NCI-H2107 treated with DMSO at 0.1 percent for 48 hours (cell line): ENCODE measurements around the gene RBL2.
"Not testable (repeated sequence)": the region's sequence is repeated elsewhere in the genome, so short reads cannot be mapped to it uniquely, and the experiment has no call there.

ENCODE experiments used
- DNase-seq: peaks from one replicate; lab custom pipeline; 2025; ENCODE audit not compliant: unreplicated experiment; lab: John Stamatoyannopoulos, UW

The RBL2 gene

DNA sequence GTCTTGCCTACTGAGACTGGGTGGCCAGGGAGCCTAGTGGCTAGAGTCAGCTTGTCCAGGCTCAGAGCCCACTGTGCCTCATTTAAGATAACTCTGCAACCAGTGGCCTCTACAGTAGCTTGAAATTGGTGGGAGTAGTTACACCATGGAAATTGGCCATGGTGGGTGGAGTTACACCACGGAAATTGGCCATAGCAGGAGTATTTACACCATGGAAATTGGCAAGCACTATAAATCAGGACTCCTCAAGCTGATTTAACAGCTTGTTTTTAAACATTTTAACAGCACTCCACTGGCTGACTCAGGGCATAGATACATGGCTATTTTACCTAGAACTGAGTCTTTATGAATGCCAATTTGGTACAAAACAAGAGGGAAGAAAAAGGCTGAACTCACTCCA lies 96.5 kb downstream of the RBL2 start:
- no peak for DNase-seq

DNA sequence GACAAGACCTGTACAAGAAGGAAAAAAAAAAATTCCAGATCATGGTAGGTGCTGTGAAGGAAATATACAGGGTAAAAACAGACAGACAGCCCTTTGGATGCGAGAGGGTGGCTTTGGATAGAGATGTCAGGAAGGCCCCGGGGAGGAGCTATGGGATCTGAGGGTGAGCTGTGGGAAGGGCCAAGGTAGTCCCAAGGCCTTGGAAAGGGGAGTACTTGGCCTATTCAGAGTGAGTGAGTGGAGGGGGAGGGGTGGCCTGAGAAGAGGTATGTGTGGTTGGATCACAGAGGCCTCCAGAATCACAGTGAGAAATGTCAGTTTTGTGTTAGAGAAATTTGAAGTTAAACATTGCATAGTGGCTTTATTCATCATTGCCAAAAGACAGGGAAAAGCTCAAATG lies 99.9 kb downstream of the RBL2 start:
- DNase-seq: no peak

DNA sequence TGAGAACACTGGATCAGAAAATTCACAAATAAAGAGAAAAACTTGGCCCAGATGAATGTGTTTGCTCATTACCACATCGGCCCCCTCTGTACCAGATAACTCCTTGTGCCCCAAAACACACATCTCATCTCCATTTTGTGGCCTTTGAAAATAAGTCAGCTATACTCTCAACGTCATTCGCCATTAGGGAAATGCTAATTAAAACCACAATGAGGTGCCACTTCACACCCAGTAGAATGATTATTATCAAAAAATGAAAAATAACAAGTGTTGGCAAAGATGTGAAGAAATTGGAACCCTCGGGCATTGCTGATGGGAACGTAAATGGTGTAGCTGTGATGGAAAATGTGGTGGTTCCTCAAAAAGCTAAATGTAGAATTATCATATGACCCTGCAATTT lies 103.4 kb downstream of the RBL2 start:
- DNase-seq: no peak

DNA sequence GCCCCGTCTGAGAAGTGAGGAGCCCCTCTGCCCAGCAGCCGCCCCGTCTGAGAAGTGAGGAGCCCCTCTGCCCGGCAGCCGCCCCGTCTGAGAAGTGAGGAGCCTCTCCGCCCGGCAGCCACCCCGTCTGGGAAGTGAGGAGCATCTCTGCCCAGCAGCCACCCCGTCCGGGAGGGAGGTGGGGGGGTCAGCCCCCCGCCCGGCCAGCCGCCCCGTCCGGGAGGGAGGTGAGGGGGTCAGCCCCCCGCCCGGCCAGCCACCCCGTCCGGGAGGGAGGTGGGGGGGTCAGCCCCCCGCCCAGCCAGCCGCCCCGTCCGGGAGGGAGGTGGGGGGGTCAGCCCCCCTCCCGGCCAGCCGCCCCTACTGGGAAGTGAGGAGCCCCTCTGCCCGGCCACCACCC lies 105.1 kb downstream of the RBL2 start:
- not testable (repeated sequence) for DNase-seq

DNA sequence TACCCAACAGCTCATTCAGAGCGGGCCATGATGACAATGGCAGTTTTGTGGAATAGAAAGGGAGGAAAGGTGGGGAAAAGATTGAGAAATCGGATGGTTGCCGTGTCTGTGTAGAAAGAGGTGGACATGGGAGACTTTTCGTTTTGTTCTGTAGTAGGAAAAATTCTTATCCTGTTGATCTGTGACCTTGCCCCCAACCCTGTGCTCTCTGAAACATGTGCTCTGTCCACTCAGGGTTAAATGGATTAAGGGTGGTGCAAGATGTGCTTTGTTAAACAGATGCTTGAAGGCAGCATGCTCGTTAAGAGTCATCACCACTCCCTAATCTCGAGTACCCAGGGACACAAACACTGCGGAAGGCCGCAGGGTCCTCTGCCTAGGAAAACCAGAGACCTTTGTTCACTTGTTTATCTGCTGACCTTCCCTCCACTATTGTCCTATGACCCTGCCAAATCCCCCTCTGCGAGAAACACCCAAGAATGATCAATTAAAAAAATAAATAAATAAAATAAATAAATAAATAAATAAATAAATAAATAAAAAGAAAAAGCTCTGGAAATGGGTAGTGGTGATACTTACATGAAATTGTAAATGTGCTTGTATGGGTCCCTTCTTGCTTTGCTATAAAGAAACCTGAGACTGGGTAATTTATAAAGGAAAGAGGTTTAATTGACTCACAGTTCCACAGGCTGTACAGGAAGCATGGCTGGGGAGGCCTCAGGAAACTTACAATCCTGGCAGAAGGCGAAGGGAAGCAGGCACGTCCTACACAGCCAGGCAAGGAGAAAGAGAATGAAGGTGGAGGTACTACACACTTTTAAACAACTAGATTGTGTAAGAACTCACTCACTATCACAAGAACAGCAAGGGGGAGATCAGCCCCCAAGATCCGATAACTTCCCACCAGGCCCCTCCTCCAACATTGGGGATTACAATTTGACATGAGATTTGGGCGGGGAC lies 105.8 kb downstream of the RBL2 start:
- not testable (repeated sequence) for DNase-seq
